ENCODE measurements around the gene TOR1AIP2. TPM values are rescaled to one million over a fixed set of nuclear protein-coding genes. Genes with fewer than 3 reads are reported as not detected.

TOR1AIP2 gene
- total RNA-seq, 1 experiment from 2014 or later, result 28.9 TPM

DNA sequence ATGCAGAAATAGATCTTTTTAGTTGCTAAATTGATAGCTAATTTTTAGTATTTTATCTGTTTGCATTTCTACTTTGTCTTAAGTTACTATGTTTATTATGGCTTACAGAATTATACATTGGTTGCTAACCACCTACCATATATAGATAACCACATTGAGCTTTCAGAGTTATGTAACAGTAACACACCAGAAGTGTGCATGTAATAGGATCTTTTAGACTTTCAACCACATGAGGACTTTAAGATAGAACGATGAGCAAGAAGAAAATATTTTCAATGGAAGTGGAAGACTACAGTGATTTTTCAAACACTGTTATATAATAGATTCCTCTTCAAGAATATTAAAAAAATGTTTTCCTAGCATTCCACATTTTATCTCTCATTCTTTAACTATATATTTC lies 33.3 kb upstream of the TOR1AIP2 start:
- no peak overlapping the region for H3K4me3 ChIP-seq (ENCODE audit: low read length)
- intact Hi-C loops (cut with micrococcal nuclease), result no loop called here
- H3K27me3 ChIP-seq (ENCODE audit: low read length), result no peaks in the 10 kb centered on the region
- no peak overlapping the region for H2AFZ ChIP-seq (ENCODE audit: low read length)
- no peaks in the 10 kb centered on the region for H3K9me3 ChIP-seq (ENCODE audit: low read length)
- ATAC-seq (no peak), DNase-seq (no peak)
- H3K79me2 ChIP-seq (ENCODE audit: low read length), result no peaks in the 10 kb centered on the region
- H3K4me2 ChIP-seq (ENCODE audit: low read length), result no peak overlapping the region
- H3K9ac ChIP-seq (ENCODE audit: low read length), result no peak overlapping the region
- H3K9me2 ChIP-seq (replicated peaks; ENCODE audit: low read length), result no peaks in the 10 kb centered on the region
- no TSS peak for BruUV-seq (replicated peaks)
- TF ChIP-seq EZH2 (IDR thresholded peaks at IDR 0.05; ENCODE audit: low read length, unreplicated experiment), result no peak
- TF ChIP-seq EZH2phosphoT487 (IDR thresholded peaks at IDR 0.05; ENCODE audit: borderline replicate concordance, low read length), result no peak
- TF ChIP-seq CTCF (conservative IDR thresholded peaks at IDR 0.05; ENCODE audit: low read depth, low read length), result no peak
- no peaks in the 10 kb centered on the region for H3K4me1 ChIP-seq (ENCODE audit: insufficient read depth, low read length)
- H3K27ac ChIP-seq (ENCODE audit: low read length), result no peak overlapping the region
- POLR2A ChIA-PET (ENCODE audit: unreplicated experiment), result no interaction called here
- CTCF ChIA-PET, result no interaction called here
- no peaks in the 10 kb centered on the region; the same call in 1 of the 2 replicates for H3K36me3 ChIP-seq (ENCODE audit: low read depth, low read length)
- no peaks in the 10 kb centered on the region for H4K20me1 ChIP-seq (ENCODE audit: low read length)
- H3F3A ChIP-seq (ENCODE audit: low read length, unreplicated experiment), result no peaks in the 10 kb centered on the region

DNA sequence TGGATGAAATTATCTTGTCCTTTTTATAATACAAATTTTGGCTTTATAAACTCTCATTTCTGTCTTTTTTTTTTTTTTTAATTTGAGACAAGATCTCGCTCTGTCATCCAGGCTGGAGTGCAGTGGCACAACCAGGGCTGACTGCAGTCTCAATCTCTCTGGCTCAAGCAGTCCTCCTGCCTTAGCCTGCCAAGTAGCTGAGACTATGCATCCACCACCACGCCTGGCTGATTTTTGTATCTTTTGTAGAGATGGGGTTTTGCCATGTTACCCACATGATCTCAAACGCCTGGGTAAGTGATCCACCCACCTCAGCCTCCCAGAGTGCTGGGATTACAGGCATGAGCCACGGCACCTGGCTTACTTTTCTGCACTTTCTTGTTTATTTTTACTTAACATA lies 12.0 kb upstream of the TOR1AIP2 start:
- CTCF ChIA-PET, result no interaction called here
- no peaks in the 10 kb centered on the region for H3K4me1 ChIP-seq (ENCODE audit: insufficient read depth, low read length)
- H3K4me2 ChIP-seq (ENCODE audit: low read length), result no peak overlapping the region
- ATAC-seq (no peak), DNase-seq (no peak)
- no peak overlapping the region for H3K9ac ChIP-seq (ENCODE audit: low read length)
- no peak overlapping the region for H3K27ac ChIP-seq (ENCODE audit: low read length)
- POLR2A ChIA-PET (ENCODE audit: unreplicated experiment), result no interaction called here
- no peak overlapping the region for H2AFZ ChIP-seq (ENCODE audit: low read length)
- H3K27me3 ChIP-seq (ENCODE audit: low read length), result no peaks in the 10 kb centered on the region
- BruUV-seq (replicated peaks), result no TSS peak
- no peaks in the 10 kb centered on the region for H3K9me3 ChIP-seq (ENCODE audit: low read length)
- no peak for TF ChIP-seq EZH2 (IDR thresholded peaks at IDR 0.05; ENCODE audit: low read length, unreplicated experiment)
- no peaks in the 10 kb centered on the region for H3K9me2 ChIP-seq (replicated peaks; ENCODE audit: low read length)
- H3F3A ChIP-seq (ENCODE audit: low read length, unreplicated experiment), result no peaks in the 10 kb centered on the region
- peaks cover 18% of the 10 kb centered on the region; the same call in 1 of the 2 replicates for H3K36me3 ChIP-seq (ENCODE audit: low read depth, low read length)
- no peak overlapping the region for H3K4me3 ChIP-seq (ENCODE audit: low read length)
- intact Hi-C loops (cut with micrococcal nuclease), result no loop called here
- H4K20me1 ChIP-seq (ENCODE audit: low read length), result no peaks in the 10 kb centered on the region
- H3K79me2 ChIP-seq (ENCODE audit: low read length), result peaks cover 10% of the 10 kb centered on the region

GRCh38 chr1:179888071-179888470 lies 10.5 kb upstream of the TOR1AIP2 start:
- no peaks in the 10 kb centered on the region for H3F3A ChIP-seq (ENCODE audit: low read length, unreplicated experiment)
- peaks cover 6% of the 10 kb centered on the region; the same call in 1 of the 2 replicates for H3K4me1 ChIP-seq (ENCODE audit: insufficient read depth, low read length)
- CTCF ChIA-PET, result no interaction called here
- H3K79me2 ChIP-seq (ENCODE audit: low read length), result peaks cover 25% of the 10 kb centered on the region
- H3K4me2 ChIP-seq (ENCODE audit: low read length), result no peak overlapping the region
- no peak overlapping the region for H3K27ac ChIP-seq (ENCODE audit: low read length)
- DNase-seq (no peak), ATAC-seq (no peak)
- peaks cover 19% of the 10 kb centered on the region; the same call in 1 of the 2 replicates for H3K36me3 ChIP-seq (ENCODE audit: low read depth, low read length)
- H2AFZ ChIP-seq (ENCODE audit: low read length), result no peak overlapping the region
- H3K9me2 ChIP-seq (replicated peaks; ENCODE audit: low read length), result no peaks in the 10 kb centered on the region
- H3K9me3 ChIP-seq (ENCODE audit: low read length), result no peaks in the 10 kb centered on the region
- H3K27me3 ChIP-seq (ENCODE audit: low read length), result no peaks in the 10 kb centered on the region
- H3K4me3 ChIP-seq (ENCODE audit: low read length), result no peak overlapping the region
- TF ChIP-seq EZH2phosphoT487 (IDR thresholded peaks at IDR 0.05; ENCODE audit: borderline replicate concordance, low read length) (no peak), EZH2 (IDR thresholded peaks at IDR 0.05; ENCODE audit: low read length, unreplicated experiment) (no peak), CTCF (conservative IDR thresholded peaks at IDR 0.05; ENCODE audit: low read depth, low read length) (no peak)
- intact Hi-C loops (cut with micrococcal nuclease), result no loop called here
- H4K20me1 ChIP-seq (ENCODE audit: low read length), result no peaks in the 10 kb centered on the region
- POLR2A ChIA-PET (ENCODE audit: unreplicated experiment), result interaction anchor here (0.5 kb wide), 1 partner anchor 158 kb away, joined by 3 read pairs; no protein-coding TSS in a partner anchor
- no TSS peak for BruUV-seq (replicated peaks)
- no peak overlapping the region for H3K9ac ChIP-seq (ENCODE audit: low read length)
